RWPE1 (cell line): Measurements from ENCODE around the gene MAP3K1.

Source experiments
- CTCF ChIA-PET: fragments of 350-600 bp; sonication (Branson Sonifier 250); formaldehyde crosslinking; extraction: SDS; loops from one replicate; lab custom pipeline; 2021; lab: Yijun Ruan, JAX
- POLR2A ChIA-PET: fragments of 400-600 bp; formaldehyde crosslinking; extraction: SDS; loops from one replicate; lab custom pipeline; 2020; ENCODE audit warnings: antibody characterized with exemption; ENCODE audit not compliant: low non-redundant PET; lab: Yijun Ruan, JAX
- DNase-seq: peaks from one replicate; pipeline ENCODE4 v3.0.0; 2012; ENCODE audit warnings: low spot score
- H3K27ac ChIP-seq: fragments of 450-650 bp; 2 replicates; pipeline ENCODE4 v1.5.1; 2017
- TF ChIP-seq, protein P1 (sequence below): fragments of 450-650 bp; conservative IDR thresholded peaks from 2 replicates; pipeline ENCODE4 v1.5.1; 2017; ENCODE audit warnings: low read depth, mild to moderate bottlenecking

Gene MAP3K1

DNA sequence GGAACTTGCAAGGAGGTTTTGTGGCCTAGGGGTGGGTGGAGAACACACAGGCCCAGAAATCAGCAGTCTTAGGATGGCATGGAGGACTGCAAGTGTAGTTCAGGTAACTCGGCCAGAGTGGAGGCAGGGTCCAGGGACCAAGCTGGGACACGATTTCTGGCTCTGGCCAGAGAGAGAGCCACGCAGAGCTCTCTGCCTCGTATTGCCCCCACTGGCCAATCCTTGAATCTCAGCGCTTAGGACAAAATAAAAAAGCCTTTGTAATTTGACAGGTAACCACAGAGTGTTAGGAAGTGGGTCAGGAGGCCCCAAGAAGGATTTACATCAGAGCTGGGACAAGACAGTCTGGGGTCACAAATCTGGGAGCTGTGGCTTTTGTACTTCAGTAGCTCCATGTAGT is 11.7 kb downstream of the MAP3K1 start:
- TF ChIP-seq, protein P1, sequence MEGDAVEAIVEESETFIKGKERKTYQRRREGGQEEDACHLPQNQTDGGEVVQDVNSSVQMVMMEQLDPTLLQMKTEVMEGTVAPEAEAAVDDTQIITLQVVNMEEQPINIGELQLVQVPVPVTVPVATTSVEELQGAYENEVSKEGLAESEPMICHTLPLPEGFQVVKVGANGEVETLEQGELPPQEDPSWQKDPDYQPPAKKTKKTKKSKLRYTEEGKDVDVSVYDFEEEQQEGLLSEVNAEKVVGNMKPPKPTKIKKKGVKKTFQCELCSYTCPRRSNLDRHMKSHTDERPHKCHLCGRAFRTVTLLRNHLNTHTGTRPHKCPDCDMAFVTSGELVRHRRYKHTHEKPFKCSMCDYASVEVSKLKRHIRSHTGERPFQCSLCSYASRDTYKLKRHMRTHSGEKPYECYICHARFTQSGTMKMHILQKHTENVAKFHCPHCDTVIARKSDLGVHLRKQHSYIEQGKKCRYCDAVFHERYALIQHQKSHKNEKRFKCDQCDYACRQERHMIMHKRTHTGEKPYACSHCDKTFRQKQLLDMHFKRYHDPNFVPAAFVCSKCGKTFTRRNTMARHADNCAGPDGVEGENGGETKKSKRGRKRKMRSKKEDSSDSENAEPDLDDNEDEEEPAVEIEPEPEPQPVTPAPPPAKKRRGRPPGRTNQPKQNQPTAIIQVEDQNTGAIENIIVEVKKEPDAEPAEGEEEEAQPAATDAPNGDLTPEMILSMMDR = no peak
- no peak for DNase-seq
- CTCF ChIA-PET = interaction anchor here (0.5 to 2.2 kb wide), 3 partner anchors 11 to 336 kb away, joined by 3 to 8 read pairs (median 4); no protein-coding TSS in a partner anchor
- no peak overlapping the region for H3K27ac ChIP-seq
- POLR2A ChIA-PET = no interaction called here

DNA sequence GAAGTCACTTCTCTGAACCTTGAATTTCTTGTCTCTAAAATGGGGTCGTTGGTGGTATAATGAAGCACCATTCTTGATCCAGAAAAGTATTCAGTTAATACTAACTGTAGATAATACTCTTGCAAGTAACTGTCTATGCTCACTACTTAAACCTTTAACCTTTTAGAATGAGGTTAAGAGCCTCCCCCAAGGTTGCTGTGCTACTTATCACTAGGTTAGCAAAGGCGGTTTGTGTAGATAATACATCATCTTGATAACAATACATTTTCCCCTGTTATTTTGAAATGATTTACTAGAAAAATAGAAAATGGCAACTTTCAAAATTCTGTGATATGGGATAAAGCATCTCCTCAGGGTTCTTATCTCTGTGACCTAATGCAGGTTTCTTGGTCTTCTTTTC is 12.6 kb downstream of the MAP3K1 start:
- no peak overlapping the region for H3K27ac ChIP-seq
- no peak for DNase-seq
- TF ChIP-seq, protein P1 = no peak
- ChIA-PET CTCF (interaction anchor here (0.6 to 1.3 kb wide), 3 partner anchors 10 to 557 kb away, joined by 3 to 8 read pairs (median 4); no protein-coding TSS in a partner anchor), POLR2A (no interaction called here)

DNA sequence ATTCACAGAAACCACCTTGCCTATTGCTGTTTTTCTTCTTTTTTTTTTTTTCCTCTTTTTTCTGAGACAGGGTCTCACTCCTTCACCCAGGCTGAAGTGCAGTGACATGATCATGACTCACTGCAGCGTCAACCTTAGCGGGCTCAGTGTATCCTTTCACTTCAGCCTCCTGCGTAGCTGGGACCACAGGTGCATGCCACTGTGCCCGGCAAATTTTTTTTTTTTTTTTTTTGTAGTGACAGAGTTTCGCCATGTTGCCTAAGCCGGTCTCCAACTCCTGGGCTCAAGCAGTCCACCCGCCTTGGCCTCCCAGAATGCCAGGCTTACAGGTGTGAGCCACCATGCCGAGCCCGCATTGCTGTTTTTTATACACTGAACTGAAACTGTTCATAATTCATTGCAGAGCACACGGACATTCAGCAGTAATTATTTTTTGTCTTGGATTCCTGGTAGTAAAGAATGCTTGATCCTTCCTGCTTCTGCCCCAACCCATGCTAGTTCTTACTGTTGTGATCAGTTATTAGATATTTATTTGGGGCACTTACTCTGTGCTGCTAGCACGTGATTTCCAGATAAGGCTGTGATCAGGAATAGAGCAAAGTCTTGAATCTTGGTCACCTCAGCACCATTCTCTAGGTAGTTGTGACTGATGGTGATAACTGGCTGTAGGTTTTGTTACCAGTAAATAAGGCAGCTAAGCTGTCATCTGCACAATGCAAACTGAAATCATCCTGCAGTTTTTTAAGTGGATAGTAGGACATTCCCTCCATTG is 14.0 kb downstream of the MAP3K1 start:
- CTCF ChIA-PET = interaction anchor here (0.5 to 1.3 kb wide), 6 partner anchors 8 to 585 kb away, joined by 3 to 8 read pairs (median 4); no protein-coding TSS in a partner anchor
- no peak overlapping the region for H3K27ac ChIP-seq
- TF ChIP-seq, protein P1 = no peak
- POLR2A ChIA-PET = interaction anchor here (0.6 kb wide), 1 partner anchor 112 kb away, joined by 3 read pairs; no protein-coding TSS in a partner anchor
- DNase-seq = no peak

DNA sequence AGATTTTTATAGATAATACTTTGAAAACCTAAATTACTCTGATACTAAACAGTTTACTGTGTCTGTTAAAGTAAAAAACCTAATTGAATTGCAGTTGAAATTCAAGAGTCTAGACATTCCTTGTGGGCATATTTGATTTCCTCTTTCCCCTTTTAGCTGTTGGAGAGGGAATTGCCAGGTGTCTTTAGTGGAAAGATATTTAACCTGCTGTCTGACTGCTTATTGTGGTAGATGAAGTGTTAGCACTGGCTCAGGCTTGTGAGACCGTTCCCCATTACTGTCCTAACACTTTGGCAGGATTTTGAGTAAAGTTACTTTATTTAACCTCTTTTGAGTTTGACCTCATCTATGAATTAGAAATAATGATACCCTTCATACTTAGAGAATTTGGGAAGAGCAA is 16.4 kb downstream of the MAP3K1 start:
- POLR2A ChIA-PET = no interaction called here
- TF ChIP-seq, protein P1 = no peak

DNA sequence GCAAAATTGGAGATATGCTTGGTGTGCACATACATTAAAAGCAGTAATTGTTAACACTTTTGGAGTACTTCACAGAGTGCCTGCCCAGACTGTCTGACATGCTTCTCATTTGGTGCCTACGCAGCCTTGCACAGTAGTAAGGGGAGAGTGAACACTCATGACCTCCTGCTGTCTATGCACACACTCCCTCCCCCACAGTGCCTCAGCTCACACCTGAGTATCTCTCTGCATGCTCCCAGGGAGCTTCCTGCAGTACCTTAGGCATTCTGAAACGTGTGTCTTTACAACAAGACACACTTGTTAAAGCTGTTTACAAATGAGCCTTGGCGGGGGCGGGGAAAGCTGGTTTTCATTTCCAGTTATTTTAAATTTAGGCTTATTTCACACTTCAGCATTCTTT is 18.0 kb downstream of the MAP3K1 start:
- TF ChIP-seq, protein P1 = no peak
- no peak overlapping the region for H3K27ac ChIP-seq
- POLR2A ChIA-PET = no interaction called here
- DNase-seq = no peak
- CTCF ChIA-PET = interaction anchor here (0.5 to 0.6 kb wide), 3 partner anchors 8 to 216 kb away, joined by 3 to 6 read pairs (median 4); no protein-coding TSS in a partner anchor

More for the DNA sequence above, 16.4 kb downstream of the MAP3K1 start:
- DNase-seq = no peak
- H3K27ac ChIP-seq = no peak overlapping the region
- CTCF ChIA-PET = no interaction called here

DNA sequence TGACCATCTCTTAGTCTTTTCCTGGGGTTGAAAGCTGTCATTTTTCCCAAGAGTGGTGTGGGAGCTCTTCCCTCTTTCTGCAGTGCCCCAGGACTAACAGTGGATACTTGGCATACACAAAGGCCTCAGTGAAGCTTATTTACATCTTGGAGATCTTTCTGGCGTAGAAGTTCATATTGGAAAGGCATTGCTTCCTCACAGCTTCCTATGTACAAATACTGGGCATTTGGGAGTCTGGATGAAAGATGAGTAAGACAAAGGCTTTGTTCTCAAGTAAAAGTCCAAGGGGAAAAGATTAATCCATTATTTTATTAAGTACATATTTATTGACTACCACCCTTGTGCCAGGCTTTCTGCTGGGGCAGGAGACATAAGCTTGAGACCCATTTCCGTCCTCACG is 22.0 kb downstream of the MAP3K1 start:
- ChIA-PET CTCF (interaction anchor here (0.6 to 2.8 kb wide), 11 partner anchors 8 to 901 kb away, joined by 3 to 49 read pairs (median 5); no protein-coding TSS in a partner anchor), POLR2A (no interaction called here)
- no peak overlapping the region for H3K27ac ChIP-seq
- TF ChIP-seq, protein P1 = no peak
- DNase-seq = no peak
